ENCODE results near the gene AFAP1L2. TPM values are rescaled to one million over a fixed set of nuclear protein-coding genes. Genes with fewer than 3 reads are reported as not detected.

The AFAP1L2 gene
- total RNA-seq, 1 experiment from 2014 or later = not detected

DNA sequence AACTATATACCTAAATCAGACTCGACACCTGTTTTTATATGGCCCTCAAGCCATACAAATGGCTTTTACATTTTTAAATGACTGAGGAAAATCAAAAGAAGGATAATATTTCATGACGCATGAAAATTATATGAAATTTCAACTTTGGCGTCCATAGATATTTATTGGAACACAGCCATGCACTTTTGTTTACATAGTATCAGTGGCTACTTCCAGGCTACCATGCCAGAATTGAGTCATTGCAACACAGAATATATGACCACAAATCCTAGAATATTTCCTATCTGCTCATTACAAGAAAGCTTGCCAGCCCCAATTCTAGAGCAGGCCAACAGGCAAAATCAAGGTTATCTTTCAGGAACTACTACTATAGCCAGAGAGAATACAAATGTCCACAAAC, 29.3 kb downstream of the AFAP1L2 start:
- Histone ChIP-seq H3K4me1 (ENCODE audit: insufficient read depth, low read length, poor library complexity, severe bottlenecking) (no peaks in the 10 kb centered on the region), H3K27me3 (replicated peaks; ENCODE audit: insufficient read depth, low read depth, low read length, poor library complexity) (peaks cover 10% of the 10 kb centered on the region)

DNA sequence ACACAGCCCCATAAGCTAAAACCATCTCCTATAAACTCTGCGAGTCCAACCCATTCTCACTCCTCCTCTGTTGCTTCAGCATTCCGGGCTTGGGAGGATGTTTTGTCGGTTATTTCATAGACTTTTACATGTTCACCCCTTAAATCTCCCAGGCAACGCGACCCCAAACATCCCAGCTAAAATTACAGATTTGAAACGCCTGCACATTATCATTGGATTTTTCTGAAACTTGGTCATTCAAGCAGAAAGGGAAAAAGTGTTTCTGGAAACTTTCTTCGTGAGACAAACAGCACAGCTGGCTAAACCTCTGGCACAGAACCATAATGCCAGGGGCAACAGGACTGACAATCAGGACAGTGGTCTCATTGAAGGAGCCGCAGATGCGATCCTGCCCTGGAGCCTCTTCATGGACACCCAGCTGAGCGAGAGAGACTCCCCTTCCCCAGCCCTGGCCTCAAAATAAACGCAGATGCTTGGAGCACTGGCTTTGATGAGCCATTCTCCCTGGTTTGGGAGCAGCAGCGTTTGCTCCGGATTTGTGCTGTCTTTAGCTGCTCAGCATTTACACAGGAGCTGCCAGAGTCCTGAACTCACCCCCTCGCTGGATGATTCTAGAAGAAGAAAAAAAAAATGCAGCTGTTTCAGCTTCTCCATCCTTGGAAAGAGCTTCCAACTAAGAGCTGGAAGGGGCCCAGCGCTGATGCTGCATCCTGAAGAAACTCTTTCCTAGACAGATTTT, 30.1 kb downstream of the AFAP1L2 start:
- H3K9me3 ChIP-seq (ENCODE audit: low read depth, low read length, poor library complexity, severe bottlenecking) = no peaks in the 10 kb centered on the region
- no peak overlapping the region for H3K4me3 ChIP-seq (ENCODE audit: low read depth, low read length, poor library complexity, severe bottlenecking)
- no peaks in the 10 kb centered on the region for H3K4me1 ChIP-seq (ENCODE audit: insufficient read depth, low read length, poor library complexity, severe bottlenecking)
- TF ChIP-seq EZH2 (IDR thresholded peaks at IDR 0.05; ENCODE audit: borderline replicate concordance, low read depth, low read length, poor library complexity, severe bottlenecking) = no peak
- TF ChIP-seq, protein P1, sequence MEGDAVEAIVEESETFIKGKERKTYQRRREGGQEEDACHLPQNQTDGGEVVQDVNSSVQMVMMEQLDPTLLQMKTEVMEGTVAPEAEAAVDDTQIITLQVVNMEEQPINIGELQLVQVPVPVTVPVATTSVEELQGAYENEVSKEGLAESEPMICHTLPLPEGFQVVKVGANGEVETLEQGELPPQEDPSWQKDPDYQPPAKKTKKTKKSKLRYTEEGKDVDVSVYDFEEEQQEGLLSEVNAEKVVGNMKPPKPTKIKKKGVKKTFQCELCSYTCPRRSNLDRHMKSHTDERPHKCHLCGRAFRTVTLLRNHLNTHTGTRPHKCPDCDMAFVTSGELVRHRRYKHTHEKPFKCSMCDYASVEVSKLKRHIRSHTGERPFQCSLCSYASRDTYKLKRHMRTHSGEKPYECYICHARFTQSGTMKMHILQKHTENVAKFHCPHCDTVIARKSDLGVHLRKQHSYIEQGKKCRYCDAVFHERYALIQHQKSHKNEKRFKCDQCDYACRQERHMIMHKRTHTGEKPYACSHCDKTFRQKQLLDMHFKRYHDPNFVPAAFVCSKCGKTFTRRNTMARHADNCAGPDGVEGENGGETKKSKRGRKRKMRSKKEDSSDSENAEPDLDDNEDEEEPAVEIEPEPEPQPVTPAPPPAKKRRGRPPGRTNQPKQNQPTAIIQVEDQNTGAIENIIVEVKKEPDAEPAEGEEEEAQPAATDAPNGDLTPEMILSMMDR (conservative IDR thresholded peaks at IDR 0.05; ENCODE audit: low read depth, low read length) = no peak
- BruUV-seq (replicated peaks) = no TSS peak
- H3K36me3 ChIP-seq (ENCODE audit: insufficient read depth, low read length, poor library complexity, severe bottlenecking) = no peaks in the 10 kb centered on the region
- peaks cover 7% of the 10 kb centered on the region for H3K27me3 ChIP-seq (replicated peaks; ENCODE audit: insufficient read depth, low read depth, low read length, poor library complexity)
- CTCF ChIA-PET = no interaction called here
- POLR2A ChIA-PET (ENCODE audit: low non-redundant PET) = no interaction called here
- H3K27ac ChIP-seq (ENCODE audit: low read depth, low read length, poor library complexity, severe bottlenecking) = no peak overlapping the region
- intact Hi-C loops (cut with micrococcal nuclease; ENCODE audit: unreplicated experiment) = no loop called here
- DNase-seq (ENCODE audit: low spot score) = no peak

More for the DNA sequence above, 29.3 kb downstream of the AFAP1L2 start:
- intact Hi-C loops (cut with micrococcal nuclease; ENCODE audit: unreplicated experiment) = no loop called here
- POLR2A ChIA-PET (ENCODE audit: low non-redundant PET) = no interaction called here
- BruUV-seq (replicated peaks) = no TSS peak
- no peak overlapping the region for H3K27ac ChIP-seq (ENCODE audit: low read depth, low read length, poor library complexity, severe bottlenecking)
- H3K9me3 ChIP-seq (ENCODE audit: low read depth, low read length, poor library complexity, severe bottlenecking) = no peaks in the 10 kb centered on the region
- H3K36me3 ChIP-seq (ENCODE audit: insufficient read depth, low read length, poor library complexity, severe bottlenecking) = no peaks in the 10 kb centered on the region
- TF ChIP-seq, protein P1 (conservative IDR thresholded peaks at IDR 0.05; ENCODE audit: low read depth, low read length) = no peak
- TF ChIP-seq EZH2 (IDR thresholded peaks at IDR 0.05; ENCODE audit: borderline replicate concordance, low read depth, low read length, poor library complexity, severe bottlenecking) = no peak
- DNase-seq (ENCODE audit: low spot score) = no peak
- no peak overlapping the region for H3K4me3 ChIP-seq (ENCODE audit: low read depth, low read length, poor library complexity, severe bottlenecking)
- CTCF ChIA-PET = no interaction called here

DNA sequence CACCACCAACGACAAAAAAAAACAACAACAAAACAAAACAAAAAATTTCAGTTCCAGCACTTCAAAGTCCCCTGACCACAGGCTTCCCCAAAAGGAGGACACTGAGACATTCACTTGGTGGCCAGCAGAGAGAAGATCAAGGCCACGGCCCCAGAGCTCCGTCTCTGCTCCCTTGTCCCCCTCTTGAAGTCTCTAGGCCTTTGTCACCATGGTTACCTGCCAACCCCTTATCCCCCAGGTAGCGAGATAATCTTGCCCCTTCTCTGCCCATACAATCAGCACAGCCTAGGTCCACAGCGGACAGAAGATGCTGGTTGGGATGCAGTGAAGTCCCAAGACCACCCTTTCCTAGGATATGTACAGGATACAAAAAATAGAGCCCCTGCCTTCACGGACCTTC, 30.7 kb downstream of the AFAP1L2 start:
- Histone ChIP-seq H3K9me3 (ENCODE audit: low read depth, low read length, poor library complexity, severe bottlenecking) (no peaks in the 10 kb centered on the region), H3K27me3 (replicated peaks; ENCODE audit: insufficient read depth, low read depth, low read length, poor library complexity) (peaks cover 6% of the 10 kb centered on the region), H3K4me1 (ENCODE audit: insufficient read depth, low read length, poor library complexity, severe bottlenecking) (no peaks in the 10 kb centered on the region), H3K4me3 (ENCODE audit: low read depth, low read length, poor library complexity, severe bottlenecking) (no peak overlapping the region), H3K36me3 (ENCODE audit: insufficient read depth, low read length, poor library complexity, severe bottlenecking) (no peaks in the 10 kb centered on the region), H3K27ac (ENCODE audit: low read depth, low read length, poor library complexity, severe bottlenecking) (no peak overlapping the region)
- no peak for DNase-seq (ENCODE audit: low spot score)
- ChIA-PET CTCF (no interaction called here), POLR2A (ENCODE audit: low non-redundant PET) (no interaction called here)
- no TSS peak for BruUV-seq (replicated peaks)
- TF ChIP-seq EZH2 (IDR thresholded peaks at IDR 0.05; ENCODE audit: borderline replicate concordance, low read depth, low read length, poor library complexity, severe bottlenecking) = no peak
- TF ChIP-seq, protein P1 (conservative IDR thresholded peaks at IDR 0.05; ENCODE audit: low read depth, low read length) = no peak
- intact Hi-C loops (cut with micrococcal nuclease; ENCODE audit: unreplicated experiment) = no loop called here

Data from A673 (cell line).